Hepatocyte (in vitro differentiated cells): Measurements from ENCODE around the gene SHOX. TPM values are rescaled to one million over a fixed set of nuclear protein-coding genes. Genes with fewer than 3 reads are reported as not detected.
A peak's percentile ranks its signal among the peaks of the same experiment; 100 is the strongest.
"Not testable (repeated sequence)": the region's sequence is repeated elsewhere in the genome, so short reads cannot be mapped to it uniquely, and the experiment has no call there.

Experiments used
- DNase-seq: peaks from one replicate; pipeline ENCODE4 v3.0.0-alpha.2; 2016; ENCODE audit warnings: low spot score
- H2AFZ ChIP-seq: fragments of 200-600 bp; sonication (generic); 2 replicates; pipeline ENCODE4 v1.6.0; 2016; ENCODE audit warnings: antibody characterized with exemption, mild to moderate bottlenecking
- H3K27ac ChIP-seq: fragments of 200-600 bp; sonication (generic); 2 replicates; pipeline ENCODE4 v1.5.1; 2016; ENCODE audit warnings: mild to moderate bottlenecking
- H3K27me3 ChIP-seq: fragments of 200-600 bp; sonication (generic); 2 replicates; pipeline ENCODE4 v1.6.1; 2016
- H3K36me3 ChIP-seq: fragments of 200-600 bp; sonication (generic); replicated peaks from 2 replicates; pipeline ENCODE4 v1.5.1; 2016; ENCODE audit warnings: low read depth; ENCODE audit not compliant: insufficient read depth
- H3K4me1 ChIP-seq: fragments of 200-600 bp; sonication (generic); 2 replicates; pipeline ENCODE4 v1.5.1; 2016; ENCODE audit warnings: mild to moderate bottlenecking, moderate library complexity; ENCODE audit not compliant: insufficient read depth
- H3K4me2 ChIP-seq: fragments of 200-600 bp; sonication (generic); 2 replicates; pipeline ENCODE4 v1.6.0; 2016
- H3K4me3 ChIP-seq: fragments of 200-600 bp; sonication (generic); 2 replicates; pipeline ENCODE4 v1.5.1; 2016; ENCODE audit warnings: mild to moderate bottlenecking
- H3K79me2 ChIP-seq: fragments of 200-600 bp; sonication (generic); 2 replicates; pipeline ENCODE4 v1.6.0; 2017; ENCODE audit warnings: mild to moderate bottlenecking
- H3K9me2 ChIP-seq: fragments of 200-600 bp; sonication (generic); replicated peaks from 2 replicates; pipeline ENCODE4 v1.6.0; 2017; ENCODE audit warnings: mild to moderate bottlenecking; ENCODE audit not compliant: insufficient read depth
- H3K9me3 ChIP-seq: fragments of 200-600 bp; sonication (generic); 2 replicates; pipeline ENCODE4 v1.5.1; 2016; ENCODE audit warnings: low read depth, mild to moderate bottlenecking
- H4K20me1 ChIP-seq: fragments of 200-600 bp; sonication (generic); 2 replicates; pipeline ENCODE4 v1.6.0; 2016; ENCODE audit warnings: mild to moderate bottlenecking; ENCODE audit not compliant: insufficient read depth, poor library complexity, severe bottlenecking
- CTCF ChIP-seq: fragments of 200-600 bp; sonication (generic); IDR thresholded peaks from 2 replicates; pipeline ENCODE4 v1.5.1; 2016; ENCODE audit warnings: antibody characterized with exemption, mild to moderate bottlenecking; ENCODE audit not compliant: poor library complexity
- EZH2 ChIP-seq: fragments of 200-600 bp; sonication (generic); IDR thresholded peaks from 2 replicates; pipeline ENCODE4 v1.6.1; 2016; ENCODE audit warnings: antibody characterized with exemption, mild to moderate bottlenecking, borderline replicate concordance
- EZH2phosphoT487 ChIP-seq: fragments of 200-600 bp; sonication (generic); IDR thresholded peaks from one replicate; pipeline ENCODE4 v1.6.1; 2018; ENCODE audit warnings: antibody characterized with exemption, mild to moderate bottlenecking, low read depth, moderate library complexity; ENCODE audit not compliant: unreplicated experiment, severe bottlenecking
- WGBS: methylation state at CpG from one replicate; pipeline ENCODE4 v1.1.6; 2016; ENCODE audit warnings: low lambda C conversion rate; ENCODE audit errors: missing lambda C conversion rate; 5-methylcytosine and 5-hydroxymethylcytosine counted together
- polyA plus RNA-seq: library from polyadenylated mRNA; unstranded; fragments of >200 nt; fragmentation: Nextera tagmentation; extraction: Ambion mirVana; gene quantifications from 2 replicates; pipeline ENCODE4 v1.2.1, GENCODE V29; 2016
- total RNA-seq: library from RNA; depleted of rRNA; stranded (reverse); fragments of >200 nt; gene quantifications from 2 replicates; pipeline ENCODE4 v1.2.3, GENCODE V29; 2014

The SHOX gene
- total and polyA plus RNA-seq, 2 experiments from 2014 or later = 0.10 TPM; not detected in 1

DNA sequence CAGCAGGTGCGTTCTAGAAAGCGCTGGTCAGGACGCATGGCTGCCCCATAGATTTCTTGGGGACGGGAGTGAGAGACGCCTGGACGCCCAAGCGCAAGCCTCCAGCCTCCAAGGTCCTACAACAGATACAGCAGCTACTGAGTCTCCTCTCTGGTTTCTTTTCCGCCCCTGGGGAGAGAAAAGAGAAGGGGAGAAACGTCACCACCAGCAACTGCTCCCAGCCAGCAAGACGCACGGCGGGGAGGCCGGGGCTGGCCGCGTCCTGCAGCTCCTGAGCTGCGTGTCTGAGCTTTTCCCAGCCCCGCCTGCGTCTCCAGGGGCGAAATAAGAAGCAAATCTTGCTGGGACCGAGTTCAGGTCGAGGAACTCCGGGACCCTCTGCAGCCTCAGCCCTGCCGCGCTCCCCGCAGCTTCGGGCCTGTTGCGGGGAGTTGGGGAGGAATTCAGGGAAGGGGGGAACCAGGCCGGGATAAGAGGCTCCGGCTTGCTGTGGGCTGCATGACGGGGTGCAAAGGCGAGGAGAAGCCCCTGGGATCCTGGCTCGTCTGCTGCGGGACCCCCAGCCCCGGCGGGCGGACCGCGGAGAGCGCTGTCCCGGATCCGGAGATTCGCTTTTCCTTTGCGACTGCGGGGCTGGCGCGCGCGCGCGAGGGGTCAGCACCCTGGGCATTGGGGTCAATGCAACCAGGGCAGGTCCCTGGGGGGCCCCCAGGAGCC, 6.8 kb upstream of the SHOX start:
- Histone ChIP-seq H3K4me3 (no peak overlapping the region), H4K20me1 (no peaks in the 10 kb centered on the region), H3K79me2 (no peaks in the 10 kb centered on the region), H3K4me2 (peak overlapping the region; percentile 60), H3K27ac (no peak overlapping the region), H3K27me3 (peaks cover 78% of the 10 kb centered on the region), H3K9me3 (no peaks in the 10 kb centered on the region), H3K9me2 (no peaks in the 10 kb centered on the region), H2AFZ (no peak overlapping the region), H3K36me3 (no peaks in the 10 kb centered on the region), H3K4me1 (no peaks in the 10 kb centered on the region)
- WGBS = 3% methylated on average over 48 of the region's 50 CpGs
- DNase-seq = no peak
- TF ChIP-seq EZH2phosphoT487 (no peak), CTCF (no peak), EZH2 (no peak)

GRCh38 chrX:625137-625691, 5.4 kb upstream of the SHOX start:
- Histone ChIP-seq H3K4me3 (no peak overlapping the region), H3K27me3 (peaks cover 80% of the 10 kb centered on the region), H3K4me2 (no peak overlapping the region), H3K36me3 (no peaks in the 10 kb centered on the region), H2AFZ (no peak overlapping the region), H3K9me2 (no peaks in the 10 kb centered on the region), H3K79me2 (no peaks in the 10 kb centered on the region), H3K9me3 (no peaks in the 10 kb centered on the region), H3K27ac (no peak overlapping the region), H3K4me1 (no peaks in the 10 kb centered on the region), H4K20me1 (no peaks in the 10 kb centered on the region)
- DNase-seq = no peak
- TF ChIP-seq EZH2 = no peak
- TF ChIP-seq CTCF = no peak
- TF ChIP-seq EZH2phosphoT487 = no peak
- 9% methylated on average over 9 of the region's 12 CpGs for WGBS

DNA sequence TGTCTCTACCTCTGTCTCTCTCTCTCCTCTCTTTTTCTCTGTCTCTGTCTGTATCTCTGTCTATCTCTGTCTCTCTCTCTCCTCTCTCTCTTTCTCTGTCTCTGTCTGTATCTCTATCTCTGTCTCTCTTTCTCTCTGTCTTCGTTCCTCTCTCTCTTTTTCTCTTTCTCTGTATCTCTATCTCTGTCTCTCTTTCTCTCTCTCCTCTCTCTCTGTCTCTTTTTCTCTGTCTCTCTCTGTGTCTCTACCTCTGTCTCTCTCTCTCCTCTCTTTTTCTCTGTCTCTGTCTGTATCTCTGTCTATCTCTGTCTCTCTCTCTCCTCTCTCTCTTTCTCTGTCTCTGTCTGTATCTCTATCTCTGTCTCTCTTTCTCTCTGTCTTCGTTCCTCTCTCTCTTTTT, 4.5 kb upstream of the SHOX start:
- not testable (repeated sequence) for DNase-seq, H3K4me1 ChIP-seq, H4K20me1 ChIP-seq, H3K36me3 ChIP-seq, H3K4me3 ChIP-seq, H3K79me2 ChIP-seq, H3K9me2 ChIP-seq, H2AFZ ChIP-seq, H3K27ac ChIP-seq, H3K4me2 ChIP-seq, H3K9me3 ChIP-seq
- WGBS = no CpG with 5 or more reads among the region's 2 CpGs
- H3K27me3 ChIP-seq = peaks cover 80% of the 10 kb centered on the region

GRCh38 chrX:626745-627509, 3.7 kb upstream of the SHOX start:
- peaks cover 84% of the 10 kb centered on the region for H3K27me3 ChIP-seq
- no peaks in the 10 kb centered on the region for H4K20me1 ChIP-seq
- WGBS = 12% methylated on average over 13 of the region's 13 CpGs
- no peak overlapping the region for H3K4me3 ChIP-seq
- no peak overlapping the region for H3K4me2 ChIP-seq
- no peaks in the 10 kb centered on the region for H3K36me3 ChIP-seq
- H3K27ac ChIP-seq = no peak overlapping the region
- no peaks in the 10 kb centered on the region for H3K9me2 ChIP-seq
- no peak overlapping the region for H2AFZ ChIP-seq
- H3K4me1 ChIP-seq = no peaks in the 10 kb centered on the region
- DNase-seq = no peak
- no peak for TF ChIP-seq CTCF
- TF ChIP-seq EZH2phosphoT487 = no peak
- peak; percentile 83 for TF ChIP-seq EZH2
- H3K9me3 ChIP-seq = no peaks in the 10 kb centered on the region
- H3K79me2 ChIP-seq = no peaks in the 10 kb centered on the region
